GM21423 (cell line): ENCODE measurements around the gene PTBP1.

Experiments used
- ATAC-seq: cut with Tn5 transposase; IDR thresholded peaks from one replicate; pipeline ENCODE4 v1.9.1; 2021; ENCODE audit warnings: mild to moderate bottlenecking, moderate library complexity; ENCODE audit not compliant: unreplicated experiment

Gene PTBP1

DNA sequence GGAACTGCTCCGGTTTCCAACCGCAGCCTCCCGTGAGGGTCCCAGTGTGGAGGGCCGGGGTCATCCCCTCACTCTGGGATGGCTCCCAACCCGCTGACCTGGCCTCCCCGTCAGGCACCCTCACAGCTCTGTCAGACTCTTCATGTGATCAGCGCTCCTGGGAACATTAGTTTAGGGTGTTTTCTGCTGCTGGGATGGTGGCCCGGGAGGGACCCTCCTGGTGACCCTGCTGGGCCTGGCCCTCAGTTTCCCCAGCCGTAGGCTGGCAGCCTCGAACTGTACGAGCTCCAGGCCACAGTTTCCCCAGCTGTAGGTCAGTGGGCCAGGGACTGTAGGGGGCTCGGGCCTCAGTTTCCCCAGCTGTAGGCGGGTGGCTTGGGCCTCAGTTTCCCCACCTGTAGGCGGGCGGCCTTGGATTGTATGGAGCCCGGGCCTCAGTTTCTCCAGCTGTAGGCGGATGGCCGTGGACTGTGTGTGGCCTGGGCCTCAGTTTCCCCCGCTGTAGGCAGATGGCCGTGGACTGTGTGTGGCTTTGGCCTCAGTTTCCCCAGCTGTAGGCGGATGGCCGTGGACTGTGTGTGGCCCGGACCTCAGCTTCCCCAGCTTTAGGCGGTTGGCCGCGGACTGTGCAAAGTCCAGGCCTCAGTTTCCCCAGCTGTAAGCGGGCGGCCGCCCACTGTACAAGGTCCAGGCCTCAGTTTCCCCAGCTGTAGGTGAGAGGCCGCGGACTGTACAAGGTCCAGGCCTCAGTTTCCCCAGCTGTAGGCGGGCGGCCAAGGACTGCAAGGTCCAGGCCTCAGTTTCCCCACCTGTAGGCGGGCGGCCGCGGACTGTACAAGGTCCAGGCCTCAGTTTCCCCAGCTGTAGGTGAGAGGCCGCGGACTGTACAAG is 1.3 kb upstream of the PTBP1 start:
- ATAC-seq = no peak

DNA sequence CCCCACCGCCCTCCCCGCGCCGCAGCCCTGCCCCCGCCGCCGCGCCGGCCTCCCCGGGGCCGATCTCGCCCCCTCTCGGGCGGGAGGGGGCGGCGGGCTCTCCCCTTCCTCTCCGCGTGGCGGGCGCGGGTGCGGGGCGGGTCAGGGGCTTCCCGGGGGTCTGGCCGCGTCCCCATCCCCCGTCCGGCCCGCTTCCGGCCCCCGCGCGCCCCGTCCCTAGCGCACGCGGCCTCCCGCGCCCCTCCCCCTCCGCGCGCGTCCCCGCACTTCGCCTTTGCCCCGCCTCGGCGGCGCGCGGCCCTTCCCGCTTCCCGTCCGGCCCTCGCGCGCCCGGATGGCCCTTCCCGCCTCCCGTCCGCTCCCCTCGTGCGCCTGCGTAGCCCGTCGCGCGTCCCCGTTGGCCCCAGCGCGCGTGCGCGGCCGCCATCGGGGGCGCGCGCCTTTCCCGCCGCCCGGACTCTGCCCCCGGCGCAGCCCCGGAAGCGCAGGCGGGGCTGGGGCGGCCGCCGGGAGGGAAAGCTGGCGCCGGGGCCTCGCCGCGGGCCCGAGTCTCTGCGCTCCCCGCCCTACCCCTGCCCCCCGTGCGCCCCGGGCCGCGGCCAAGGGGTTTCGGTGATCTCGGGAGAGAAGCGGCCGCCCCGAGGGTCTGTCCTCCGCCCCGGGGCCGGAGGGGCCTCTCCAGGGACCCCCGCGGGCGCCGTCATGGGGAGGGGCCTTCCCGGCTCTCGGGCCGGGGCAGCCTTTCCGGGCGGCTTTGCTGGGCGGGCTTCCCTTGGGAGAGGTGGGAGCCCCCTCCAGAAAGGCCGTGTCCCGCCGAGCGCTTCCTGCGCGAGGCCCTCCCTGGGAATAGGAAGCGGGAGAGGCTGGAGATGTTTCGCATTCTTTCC is 519 bp downstream of the PTBP1 start:
- peak; percentile 41 for ATAC-seq

DNA sequence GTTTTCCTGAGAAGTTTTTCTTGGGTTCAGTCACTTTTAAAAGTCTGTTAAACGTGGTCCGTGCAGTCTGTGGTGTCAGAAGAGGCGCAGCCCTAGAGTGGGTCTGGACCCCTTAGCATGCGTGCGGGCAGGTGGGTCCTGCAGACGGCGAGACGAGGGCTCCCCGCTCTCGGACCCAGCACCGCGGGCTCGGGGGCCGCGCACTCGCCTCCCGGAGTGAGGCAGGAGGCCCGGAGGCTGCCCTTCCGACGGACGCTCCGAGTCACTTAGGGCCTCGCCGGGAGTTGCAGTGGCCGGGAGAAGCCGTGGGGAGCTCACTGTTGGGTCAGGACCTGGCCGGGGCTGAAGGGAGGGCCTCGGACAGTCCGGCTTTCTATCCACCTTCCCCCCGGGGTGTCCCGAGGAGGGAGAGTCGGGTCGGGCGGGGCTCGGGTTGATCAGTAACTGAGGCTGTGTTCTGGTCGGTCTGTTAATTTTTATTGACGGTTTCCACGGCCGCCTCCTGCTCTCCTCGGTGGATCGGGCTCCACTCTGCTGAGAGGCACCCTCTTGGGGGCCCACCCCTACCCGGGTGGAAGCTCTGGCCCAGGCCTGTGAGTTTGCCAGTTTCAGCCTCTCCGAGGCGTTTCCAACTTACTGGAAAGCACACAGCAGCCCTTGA is 1.3 kb downstream of the PTBP1 start:
- no peak for ATAC-seq

DNA sequence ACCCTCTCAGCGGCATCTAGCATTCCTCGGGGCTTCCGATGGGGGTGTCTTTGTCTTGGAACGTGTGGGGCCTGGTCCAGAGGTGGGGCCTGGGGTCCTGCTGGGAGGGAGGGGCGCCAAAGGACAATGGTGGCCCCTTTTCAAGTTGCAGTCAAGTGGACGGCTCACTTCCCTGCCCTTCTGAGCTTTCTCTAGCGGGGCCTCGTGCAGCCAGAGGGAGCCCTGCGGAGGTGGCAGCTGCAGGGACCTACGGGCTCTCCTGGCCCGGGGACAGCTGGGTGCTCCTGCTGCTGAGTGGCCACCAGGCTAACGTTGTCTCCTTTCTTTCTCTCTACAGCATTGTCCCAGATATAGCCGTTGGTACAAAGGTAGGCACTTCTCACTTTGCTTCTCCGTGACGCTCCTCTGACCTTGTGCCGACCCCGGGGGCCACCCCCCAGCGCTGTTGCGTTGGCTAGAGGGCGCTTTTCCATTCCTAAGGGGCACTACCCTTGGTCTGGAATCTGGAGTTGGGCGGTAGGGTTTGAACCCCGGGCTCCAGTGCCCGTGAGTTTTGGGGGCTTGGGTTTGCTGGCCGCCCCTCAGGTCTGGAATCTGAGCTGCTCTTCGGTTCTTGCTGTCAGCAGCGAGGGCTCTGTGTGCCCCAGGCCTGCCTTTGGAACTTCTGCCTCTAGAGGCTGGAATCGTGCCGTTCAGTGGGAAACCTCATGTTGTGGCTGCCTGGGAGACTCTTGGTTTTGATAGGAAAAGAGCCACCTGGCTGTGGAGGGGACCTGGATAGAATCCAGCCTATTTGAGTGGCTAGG is 2.0 kb downstream of the PTBP1 start:
- no peak for ATAC-seq

DNA sequence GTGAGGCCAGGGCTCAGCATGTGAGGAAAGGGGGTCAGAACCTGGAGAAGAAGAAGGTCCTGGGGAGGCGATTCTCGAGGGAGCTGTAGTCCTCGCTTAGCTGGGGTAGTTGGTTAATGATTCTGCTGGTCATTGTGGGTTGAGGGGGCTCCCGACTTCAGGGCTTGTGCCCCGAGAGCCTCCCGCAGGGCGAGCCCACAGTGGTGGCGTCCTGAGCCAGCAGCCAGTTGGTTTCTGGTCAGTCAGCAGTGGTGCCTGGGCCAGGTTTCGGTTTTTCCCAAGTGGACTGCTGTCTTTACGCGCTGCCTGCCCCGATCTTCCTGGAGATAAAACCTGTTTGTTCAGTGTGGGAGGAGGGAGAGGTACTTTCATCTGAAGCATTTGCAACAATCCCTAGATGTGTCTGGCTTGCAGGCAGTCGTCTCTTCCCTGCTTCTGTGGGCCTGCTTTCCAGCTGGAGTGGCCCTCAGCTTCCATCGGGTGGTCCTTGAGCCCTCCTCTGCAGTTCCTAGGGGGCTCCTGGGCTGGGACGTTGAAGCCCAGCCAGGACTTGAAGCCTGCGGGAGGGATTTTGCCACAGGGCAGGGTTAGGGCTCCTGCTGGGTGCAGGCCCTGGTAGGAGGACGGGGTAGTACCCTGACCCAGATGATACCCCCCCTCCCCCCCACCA is 3.2 kb downstream of the PTBP1 start:
- ATAC-seq = no peak

DNA sequence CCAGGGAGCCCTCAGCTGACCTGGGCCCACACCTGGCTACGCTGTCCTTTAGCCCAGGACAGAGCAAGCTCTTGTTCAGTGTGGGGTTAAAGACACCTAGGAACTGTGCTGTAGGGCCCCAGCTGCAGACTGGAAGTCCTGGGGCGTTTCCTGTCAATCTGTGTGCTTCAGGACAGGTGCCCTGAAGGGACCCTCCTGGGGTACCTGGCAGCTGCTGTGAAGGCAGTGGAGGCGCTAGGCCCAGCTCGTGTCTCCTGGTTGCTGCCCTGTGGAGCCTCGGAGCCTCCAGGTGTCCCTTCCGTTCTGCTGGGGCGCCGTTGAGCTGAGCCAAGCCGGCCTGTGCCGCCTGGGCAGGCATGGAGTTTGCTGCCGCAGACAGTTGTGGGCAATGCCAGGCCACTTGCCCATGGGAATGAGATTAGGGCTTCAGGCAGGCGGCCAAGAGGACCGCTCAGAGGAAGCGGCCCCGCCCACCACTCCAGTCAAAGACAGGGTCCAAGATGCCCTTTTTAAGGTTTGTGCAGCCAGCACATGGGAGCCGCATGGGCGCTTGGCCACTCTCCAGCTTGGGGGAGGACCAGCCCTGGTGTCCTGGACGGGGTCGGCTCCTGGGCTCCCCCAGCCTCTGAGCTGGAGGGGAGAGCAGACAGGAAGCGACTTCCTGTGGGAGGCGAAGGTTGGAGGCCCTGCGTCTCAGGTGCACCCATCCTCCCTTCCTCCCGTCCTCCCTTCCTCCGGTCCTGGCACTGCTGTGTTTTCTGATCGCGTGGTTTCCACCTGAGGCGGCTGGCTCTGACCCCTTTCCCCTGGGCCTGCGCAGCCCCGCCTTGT is 4.0 kb downstream of the PTBP1 start:
- ATAC-seq = no peak

DNA sequence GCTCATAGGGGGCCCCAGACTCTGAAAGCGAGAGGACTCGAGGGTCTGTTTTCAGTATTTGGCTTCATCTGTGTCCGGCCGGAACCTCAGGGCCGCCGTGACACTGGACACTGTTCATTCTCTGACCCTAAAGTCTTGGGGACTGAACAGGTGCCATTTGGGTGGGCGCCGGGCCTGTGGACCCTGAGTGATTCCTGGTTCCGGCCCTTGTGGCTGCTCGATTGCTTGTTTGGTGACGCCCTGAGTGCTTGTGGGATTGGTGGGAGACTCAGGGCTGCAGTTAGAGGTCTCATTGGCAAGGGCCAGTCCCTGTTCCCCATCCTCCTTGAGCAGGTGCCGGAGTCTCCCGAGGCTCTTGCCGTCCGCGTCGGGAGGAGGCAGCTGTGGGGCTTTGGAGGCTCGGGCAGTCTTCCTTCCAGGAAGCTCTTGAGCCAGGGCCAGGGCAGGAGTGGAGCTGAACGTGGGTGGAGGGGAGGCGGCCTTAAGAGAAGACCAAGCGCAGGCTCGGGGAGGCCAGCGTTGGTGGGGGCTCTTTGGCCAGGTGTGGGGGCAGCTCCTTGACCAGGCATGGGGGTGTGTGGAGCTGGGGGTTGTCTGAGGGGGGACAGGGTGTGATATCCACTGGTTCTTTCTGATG is 4.7 kb downstream of the PTBP1 start:
- ATAC-seq = no peak

DNA sequence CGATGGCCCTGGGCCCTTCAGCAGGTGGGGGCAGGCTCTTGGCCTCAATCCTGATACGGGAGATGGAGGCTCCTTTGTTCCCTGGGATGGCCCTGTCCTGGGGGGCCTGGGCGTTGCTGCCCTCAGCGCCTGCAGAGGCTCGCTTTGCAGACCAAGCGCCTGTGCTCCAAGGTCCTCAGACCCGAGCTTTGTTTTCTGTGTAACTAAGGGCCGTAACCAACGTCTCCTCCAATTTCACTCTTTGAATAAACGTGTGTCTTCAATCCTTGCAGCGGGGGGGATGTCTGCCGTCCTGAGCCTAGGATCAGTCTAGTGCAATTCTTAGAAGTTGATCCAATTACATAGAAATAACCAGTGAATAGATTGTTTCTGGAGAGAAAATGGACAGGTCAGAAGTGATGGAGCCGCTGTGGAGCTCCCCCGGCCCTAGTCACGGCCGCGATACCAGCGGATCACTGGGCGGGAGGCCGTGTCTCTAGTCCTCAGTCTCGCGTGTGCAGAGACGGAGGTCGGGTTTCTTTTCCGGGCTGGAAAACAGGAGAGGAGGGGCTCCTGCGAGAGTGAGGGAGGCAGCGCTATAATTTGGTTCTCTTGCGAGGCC is 5.3 kb downstream of the PTBP1 start:
- ATAC-seq = no peak

DNA sequence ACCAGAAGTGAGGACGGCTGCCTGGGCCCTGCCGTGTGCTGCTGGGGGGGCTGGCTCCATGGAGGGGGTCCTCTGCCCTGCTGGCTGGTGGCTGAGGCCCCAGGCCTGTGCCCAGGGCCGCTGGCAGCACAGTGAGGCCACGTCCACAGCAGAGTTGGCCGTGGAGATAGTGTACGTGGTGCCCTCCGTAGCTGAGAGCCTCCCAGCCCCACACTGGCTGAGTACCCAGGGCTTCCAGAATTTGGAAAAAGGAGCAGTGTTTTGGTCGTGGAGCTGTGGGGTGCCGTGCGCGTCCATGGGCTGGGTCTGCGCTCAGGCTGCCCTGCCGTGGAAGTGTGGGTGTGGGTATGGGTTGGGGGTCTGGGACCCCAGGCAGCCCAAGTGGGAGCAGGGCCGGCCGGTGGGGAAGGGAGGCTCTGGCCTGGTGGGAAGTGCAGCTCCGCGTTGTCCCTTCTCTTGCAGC is 5.9 kb downstream of the PTBP1 start:
- ATAC-seq = no peak

DNA sequence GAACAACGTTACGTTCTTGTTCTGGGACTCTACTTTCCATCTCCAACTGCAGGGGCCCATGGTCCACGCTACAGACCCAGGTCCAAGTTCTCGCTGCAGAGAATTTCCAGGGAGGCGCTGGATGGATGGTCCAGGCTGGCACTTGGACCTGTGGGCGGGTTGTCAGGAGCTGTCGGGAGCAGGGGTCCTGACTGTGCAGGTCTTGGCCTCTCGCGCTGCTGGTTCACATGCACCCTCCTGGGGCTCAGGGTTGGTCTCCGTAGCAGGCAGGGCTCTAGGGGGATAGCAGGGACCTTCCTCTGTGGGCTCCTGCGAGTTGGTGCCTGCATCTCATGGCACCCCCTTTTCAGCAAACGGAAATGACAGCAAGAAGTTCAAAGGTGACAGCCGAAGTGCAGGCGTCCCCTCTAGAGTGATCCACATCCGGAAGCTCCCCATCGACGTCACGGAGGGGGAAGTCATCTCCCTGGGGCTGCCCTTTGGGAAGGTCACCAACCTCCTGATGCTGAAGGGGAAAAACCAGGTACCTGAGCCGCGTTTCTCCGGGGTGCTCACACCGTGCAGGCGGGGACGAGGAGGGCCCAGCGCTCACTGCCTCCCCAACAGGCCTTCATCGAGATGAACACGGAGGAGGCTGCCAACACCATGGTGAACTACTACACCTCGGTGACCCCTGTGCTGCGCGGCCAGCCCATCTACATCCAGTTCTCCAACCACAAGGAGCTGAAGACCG is 6.6 kb downstream of the PTBP1 start:
- ATAC-seq = no peak

DNA sequence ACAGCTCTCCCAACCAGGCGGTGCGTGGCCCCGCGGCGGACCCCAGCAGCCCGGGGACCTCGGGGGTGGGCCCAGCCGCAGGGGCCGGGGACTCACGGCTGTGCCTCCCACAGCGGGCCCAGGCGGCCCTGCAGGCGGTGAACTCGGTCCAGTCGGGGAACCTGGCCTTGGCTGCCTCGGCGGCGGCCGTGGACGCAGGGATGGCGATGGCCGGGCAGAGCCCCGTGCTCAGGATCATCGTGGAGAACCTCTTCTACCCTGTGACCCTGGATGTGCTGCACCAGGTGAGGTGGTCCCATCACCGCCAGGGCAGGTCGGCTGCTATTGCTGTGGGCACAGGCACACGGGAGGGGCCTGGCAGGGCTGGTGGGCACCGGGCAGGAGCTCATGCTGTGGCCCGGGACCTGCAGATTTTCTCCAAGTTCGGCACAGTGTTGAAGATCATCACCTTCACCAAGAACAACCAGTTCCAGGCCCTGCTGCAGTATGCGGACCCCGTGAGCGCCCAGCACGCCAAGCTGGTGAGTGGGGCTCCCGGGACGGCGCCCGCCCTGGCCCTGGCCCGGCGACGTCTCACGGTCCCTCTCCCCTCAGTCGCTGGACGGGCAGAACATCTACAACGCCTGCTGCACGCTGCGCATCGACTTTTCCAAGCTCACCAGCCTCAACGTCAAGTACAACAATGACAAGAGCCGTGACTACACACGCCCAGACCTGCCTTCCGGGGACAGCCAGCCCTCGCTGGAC is 7.3 kb downstream of the PTBP1 start:
- ATAC-seq = no peak

DNA sequence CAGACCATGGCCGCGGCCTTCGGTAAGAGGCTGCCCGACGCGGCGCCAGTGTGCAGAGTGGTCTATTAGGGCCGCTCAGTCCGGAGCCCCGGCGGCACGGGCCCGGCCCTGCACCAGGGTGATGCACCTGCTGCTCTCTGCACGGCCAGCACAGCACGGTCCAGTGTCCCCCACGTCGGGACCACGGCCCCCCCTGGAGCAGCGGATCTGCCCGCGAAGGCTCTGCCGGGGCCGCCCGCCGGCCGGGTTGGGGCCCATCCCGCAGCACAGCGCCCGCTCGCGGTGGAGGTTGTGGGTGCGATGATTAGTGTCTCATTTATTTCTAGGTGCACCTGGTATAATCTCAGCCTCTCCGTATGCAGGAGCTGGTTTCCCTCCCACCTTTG is 7.9 kb downstream of the PTBP1 start:
- no peak for ATAC-seq

DNA sequence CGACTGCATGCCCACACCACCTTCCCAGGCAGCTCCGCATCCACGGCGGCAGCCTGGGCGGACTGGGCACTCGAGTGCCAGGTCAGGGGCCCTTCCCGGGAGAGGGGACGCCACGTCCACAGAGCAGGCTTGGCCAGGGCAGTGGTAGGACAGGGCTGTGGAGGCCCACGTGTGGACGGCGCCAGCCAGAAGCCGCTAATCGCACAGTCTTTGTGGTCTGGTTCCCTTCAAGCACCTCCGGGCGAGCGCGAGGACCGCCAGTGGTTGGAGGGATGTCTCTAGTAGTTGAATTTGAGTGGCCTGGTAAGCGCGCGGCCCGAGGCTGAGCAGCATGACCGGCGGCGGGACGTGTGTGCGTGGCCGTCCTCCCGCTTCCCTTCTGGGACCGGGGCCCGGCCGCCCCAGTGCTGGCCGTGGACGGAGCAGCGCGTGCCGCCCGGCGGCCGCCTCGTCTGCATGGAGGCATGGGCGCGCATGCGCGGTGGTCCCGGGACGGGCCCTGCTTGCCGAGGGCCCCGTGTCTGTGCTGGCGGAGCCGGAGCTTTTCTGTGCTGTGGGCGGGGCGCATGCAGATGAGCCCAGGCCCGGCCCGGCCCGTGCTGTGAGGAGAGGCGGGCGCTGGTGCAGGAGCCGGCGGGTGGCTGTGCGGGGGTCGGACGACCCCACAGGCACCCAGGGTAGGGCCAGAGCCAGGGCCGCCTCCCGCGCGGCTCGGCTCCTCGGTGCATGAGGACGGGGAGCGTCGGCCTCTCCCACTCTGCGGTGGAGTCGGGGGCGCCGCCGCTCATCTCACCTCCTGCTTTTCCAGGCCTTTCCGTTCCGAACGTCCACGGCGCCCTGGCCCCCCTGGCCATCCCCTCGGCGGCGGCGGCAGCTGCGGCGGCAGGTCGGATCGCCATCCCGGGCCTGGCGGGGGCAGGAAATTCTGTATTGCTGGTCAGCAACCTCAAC is 8.6 kb downstream of the PTBP1 start:
- ATAC-seq = no peak

DNA sequence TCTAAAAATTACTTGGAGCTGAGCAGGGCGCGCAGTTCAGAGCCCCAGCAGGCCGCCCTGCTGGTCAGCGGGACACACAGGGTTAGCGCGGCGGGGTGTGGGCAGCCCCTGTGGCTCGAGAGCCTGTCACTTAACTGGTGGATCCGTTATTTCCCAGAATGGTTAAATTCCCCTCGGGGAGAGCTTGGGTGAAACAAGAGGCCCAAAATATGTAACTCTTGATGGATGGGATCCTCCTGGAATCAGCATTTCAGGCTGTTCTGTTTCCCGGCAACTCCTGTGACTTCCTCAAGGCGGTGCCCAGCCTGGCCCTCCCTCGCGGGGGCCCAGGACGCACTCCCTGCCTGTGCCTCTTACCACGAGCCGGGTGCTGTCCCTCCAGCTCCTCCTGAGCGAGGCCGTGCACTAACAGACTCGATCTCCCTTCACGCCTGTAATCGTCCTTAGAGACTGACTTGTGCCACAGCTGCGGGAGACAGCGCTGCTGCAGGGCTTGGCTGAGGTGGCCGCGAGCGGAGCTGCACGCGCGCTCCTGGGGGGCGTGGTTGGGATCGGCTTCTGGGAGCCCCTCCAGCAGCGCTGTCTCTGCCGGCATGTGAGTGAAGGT is 9.7 kb downstream of the PTBP1 start:
- no peak for ATAC-seq
